Spinal cord (tissue), 10 donors: ENCODE results near the gene PLCH1. TPM values are rescaled to one million over a fixed set of nuclear protein-coding genes. Genes with fewer than 3 reads are reported as not detected.

Source experiments
- DNase-seq, 6 donors: peaks; one replicate each; pipeline versions ENCODE4 v3.0.0 to v3.0.0-alpha.2; 2013 to 2015; ENCODE audit warnings: low spot score in 6 of 6, low read depth in 4 of 6
- H3K27ac ChIP-seq: one replicate; pipeline ENCODE4 v1.5.1; 2013; ENCODE audit warnings: low read depth, low read length, control low read depth
- H3K27me3 ChIP-seq: one replicate; pipeline ENCODE4 v1.6.1; 2013; ENCODE audit warnings: low read length; ENCODE audit not compliant: control insufficient read depth, insufficient read depth
- H3K36me3 ChIP-seq: one replicate; pipeline ENCODE4 v1.6.1; 2013; ENCODE audit warnings: low read length; ENCODE audit not compliant: control insufficient read depth, insufficient read depth
- H3K4me1 ChIP-seq: one replicate; pipeline ENCODE4 v1.6.1; 2013; ENCODE audit warnings: low read length; ENCODE audit not compliant: control insufficient read depth, insufficient read depth
- H3K4me3 ChIP-seq: one replicate; pipeline ENCODE4 v1.5.1; 2013; ENCODE audit warnings: low read depth, low read length, control low read depth
- H3K9me3 ChIP-seq: one replicate; pipeline ENCODE4 v1.6.1; 2013; ENCODE audit warnings: low read length; ENCODE audit not compliant: control insufficient read depth, insufficient read depth
- WGBS: methylation state at CpG from one replicate; pipeline ENCODE4 v1.1.5; 2013; ENCODE audit warnings: missing lambda C conversion rate; ENCODE audit not compliant: insufficient coverage; 5-methylcytosine and 5-hydroxymethylcytosine counted together
- polyA plus RNA-seq, 2 donors: library from polyadenylated mRNA; unstranded; fragments of 120-200 nt; gene quantifications; one replicate each; pipeline ENCODE4 v1.2.1, GENCODE V29; 2013; ENCODE audit not compliant: insufficient read length in 2 of 2
- total RNA-seq, 2 donors: library from RNA; depleted of rRNA in 1 of 2; stranded (reverse); fragments of 120-200 nt in 1 of 2; fragments of >200 nt in 1 of 2; gene quantifications; one replicate each; pipeline versions ENCODE4 v1.2.3 to v1.2.4, GENCODE V29; 2013 to 2014
- donor health status: healthy.

PLCH1 gene
- total and polyA plus RNA-seq, 4 donors = 10.2 to 20.6 (median 12.9) TPM

DNA sequence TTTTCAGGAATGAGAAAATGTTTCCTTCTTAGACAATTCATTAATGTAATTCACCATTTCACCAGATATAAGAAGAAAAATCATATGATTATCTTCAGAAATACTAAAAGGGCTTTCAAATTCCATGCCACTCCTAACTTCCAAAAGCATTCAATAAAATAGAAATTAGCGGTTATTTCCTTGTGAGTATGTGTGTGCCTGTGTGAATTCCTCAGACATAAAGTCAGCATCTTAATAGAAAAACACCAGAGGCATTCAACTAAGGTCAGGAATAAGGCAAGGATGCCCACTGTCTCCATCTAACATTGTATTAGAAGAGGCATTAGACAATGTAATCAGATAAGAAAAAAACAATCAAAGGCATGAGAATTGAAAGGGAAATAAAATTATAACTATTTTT lies 88.4 kb downstream of the PLCH1 start:
- DNase-seq = no peak

DNA sequence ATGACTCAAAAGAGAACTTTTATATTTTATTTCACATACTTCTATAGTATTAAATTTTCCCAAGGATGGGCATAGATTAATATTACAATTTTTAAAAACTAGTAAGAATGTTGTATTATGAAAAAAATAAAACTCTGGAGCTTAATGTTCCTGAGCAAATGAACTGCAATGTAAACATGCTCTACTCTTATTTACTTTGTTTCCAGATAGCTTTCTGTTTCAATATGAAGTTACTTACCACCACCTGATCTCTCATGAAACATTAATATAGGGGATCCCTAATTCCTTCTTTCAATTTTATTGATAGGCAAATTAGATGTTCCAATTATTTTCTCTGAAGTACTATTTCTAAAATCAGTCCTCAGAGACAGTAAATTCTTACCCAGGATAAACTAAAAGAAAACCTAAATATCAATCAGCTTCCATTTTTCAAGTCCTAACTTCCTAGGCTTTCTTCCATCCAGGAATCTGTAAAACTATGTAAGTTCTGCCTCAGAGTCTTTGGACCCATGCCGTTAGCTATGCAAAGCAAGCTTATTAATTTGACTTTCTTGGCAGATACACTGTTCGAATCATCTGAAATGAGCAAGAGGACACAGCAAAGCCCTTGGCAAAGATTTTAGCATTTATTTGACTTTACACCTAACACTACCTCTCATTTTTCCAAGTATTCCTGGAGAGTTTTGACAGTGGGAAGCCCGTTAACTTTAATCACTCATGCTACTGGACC lies 93.2 kb downstream of the PLCH1 start:
- no peaks in the 10 kb centered on the region for H3K27me3 ChIP-seq
- WGBS = 44% methylated on average over 3 of the region's 3 CpGs
- H3K4me1 ChIP-seq = no peaks in the 10 kb centered on the region
- peak in 2 of 6 donors; percentile 11 to 32 for DNase-seq
- H3K36me3 ChIP-seq = no peaks in the 10 kb centered on the region
- no peak overlapping the region for H3K27ac ChIP-seq
- no peaks in the 10 kb centered on the region for H3K9me3 ChIP-seq
- H3K4me3 ChIP-seq = no peak overlapping the region

More for the DNA sequence above, 88.4 kb downstream of the PLCH1 start:
- no CpG with 5 or more reads among the region's 1 CpG for WGBS
- no peaks in the 10 kb centered on the region for H3K27me3 ChIP-seq
- H3K4me1 ChIP-seq = no peaks in the 10 kb centered on the region
- H3K36me3 ChIP-seq = no peaks in the 10 kb centered on the region
- no peaks in the 10 kb centered on the region for H3K9me3 ChIP-seq
- no peak overlapping the region for H3K27ac ChIP-seq
- H3K4me3 ChIP-seq = no peak overlapping the region

DNA sequence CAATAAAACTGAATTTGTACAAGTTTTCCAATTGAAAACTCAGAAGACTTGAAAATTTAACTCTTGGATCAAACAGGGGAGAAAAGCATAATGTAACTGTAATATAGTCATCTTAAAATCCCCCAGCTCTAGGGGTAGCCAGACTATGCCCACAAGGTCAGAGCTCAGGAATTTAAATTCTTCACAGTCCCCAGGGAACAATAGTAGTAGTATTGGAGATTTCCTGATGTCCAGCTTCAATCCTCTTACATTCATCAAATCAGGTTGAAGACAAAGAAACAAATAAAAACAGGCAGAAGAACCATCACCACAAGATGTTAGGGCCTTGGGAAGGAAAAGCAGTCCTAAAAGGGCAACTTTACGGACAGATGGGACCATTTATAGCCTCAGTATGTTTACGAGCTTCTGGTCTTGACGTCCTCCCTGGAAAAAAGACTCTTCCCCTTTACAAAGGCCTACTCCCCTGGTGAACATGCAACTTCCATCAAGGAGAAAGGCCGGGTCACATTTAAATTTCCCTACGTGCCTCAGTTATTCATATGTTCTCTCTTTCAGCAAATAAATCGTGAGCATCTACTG lies 96.8 kb downstream of the PLCH1 start:
- H3K4me3 ChIP-seq = no peak overlapping the region
- H3K9me3 ChIP-seq = no peaks in the 10 kb centered on the region
- no peak overlapping the region for H3K27ac ChIP-seq
- no peaks in the 10 kb centered on the region for H3K4me1 ChIP-seq
- WGBS = 60% methylated on average over 2 of the region's 6 CpGs
- DNase-seq = no peak
- H3K27me3 ChIP-seq = no peaks in the 10 kb centered on the region
- H3K36me3 ChIP-seq = no peaks in the 10 kb centered on the region

DNA sequence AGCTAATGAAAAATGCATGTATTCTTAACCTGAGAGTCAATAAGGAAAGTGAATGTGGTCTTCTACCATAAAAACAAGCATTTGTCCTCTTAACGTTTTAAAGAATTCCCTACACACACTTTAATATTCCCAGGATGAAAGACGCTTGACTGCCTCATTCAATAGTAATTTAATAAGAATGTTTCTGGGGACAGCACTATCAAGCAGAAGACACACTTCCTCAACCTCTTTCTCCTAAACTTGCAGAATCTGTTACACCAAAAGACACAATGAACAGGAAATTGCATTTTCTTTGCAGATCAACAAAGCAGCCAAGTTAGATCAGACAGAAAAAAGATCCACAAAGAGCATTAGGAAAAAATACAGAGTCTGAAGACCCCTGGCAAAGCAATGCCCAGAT lies 97.7 kb downstream of the PLCH1 start:
- H3K9me3 ChIP-seq = no peaks in the 10 kb centered on the region
- no peaks in the 10 kb centered on the region for H3K4me1 ChIP-seq
- no peak for DNase-seq
- WGBS = no CpG with 5 or more reads among the region's 2 CpGs
- no peaks in the 10 kb centered on the region for H3K36me3 ChIP-seq
- no peak overlapping the region for H3K4me3 ChIP-seq
- no peaks in the 10 kb centered on the region for H3K27me3 ChIP-seq
- no peak overlapping the region for H3K27ac ChIP-seq

DNA sequence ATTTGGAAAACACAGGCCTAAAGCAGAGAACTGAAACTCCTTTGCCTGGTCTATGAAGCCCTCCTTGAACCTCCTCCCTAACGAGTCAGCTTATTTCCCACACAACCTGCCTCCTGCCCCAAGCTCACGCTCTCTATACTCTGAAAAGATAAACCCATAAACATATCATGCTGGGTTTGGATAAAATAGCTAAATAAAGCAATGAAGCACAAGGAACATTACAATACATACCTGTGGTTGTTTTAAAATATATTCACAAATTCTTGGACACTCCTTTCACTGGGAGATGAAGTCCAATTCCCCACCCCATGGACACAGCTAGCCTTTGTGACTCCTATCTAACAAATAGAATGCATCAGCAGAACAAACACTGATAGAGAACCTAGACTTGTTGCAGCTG lies 98.2 kb downstream of the PLCH1 start:
- Histone ChIP-seq H3K4me3 (no peak overlapping the region), H3K4me1 (no peaks in the 10 kb centered on the region), H3K27me3 (no peaks in the 10 kb centered on the region), H3K36me3 (no peaks in the 10 kb centered on the region), H3K9me3 (no peaks in the 10 kb centered on the region), H3K27ac (no peak overlapping the region)
- DNase-seq = no peak
- WGBS = no CpG with 5 or more reads among the region's 2 CpGs

DNA sequence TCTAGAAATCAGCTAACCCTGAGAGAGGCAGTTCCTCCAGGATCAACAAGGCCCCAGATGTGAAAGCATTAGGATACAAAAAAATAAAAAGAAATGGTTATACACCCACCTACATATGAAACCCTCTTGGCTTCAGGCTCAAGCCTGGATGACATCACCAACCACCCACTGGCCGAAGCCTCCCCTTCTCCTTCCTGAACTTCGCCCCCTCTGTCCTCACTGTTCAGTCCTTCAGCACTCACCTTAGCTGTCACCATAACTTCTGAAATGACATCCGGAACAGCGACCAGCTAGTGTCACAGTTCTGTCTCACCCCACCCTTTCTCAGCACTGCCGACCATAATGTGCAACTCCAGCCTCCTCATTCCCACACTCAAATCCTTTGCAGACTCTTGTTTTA lies 98.7 kb downstream of the PLCH1 start:
- no peaks in the 10 kb centered on the region for H3K4me1 ChIP-seq
- no peaks in the 10 kb centered on the region for H3K36me3 ChIP-seq
- H3K9me3 ChIP-seq = no peaks in the 10 kb centered on the region
- 84% methylated on average over 4 of the region's 5 CpGs for WGBS
- H3K4me3 ChIP-seq = no peak overlapping the region
- DNase-seq = no peak
- H3K27me3 ChIP-seq = no peaks in the 10 kb centered on the region
- no peak overlapping the region for H3K27ac ChIP-seq

DNA sequence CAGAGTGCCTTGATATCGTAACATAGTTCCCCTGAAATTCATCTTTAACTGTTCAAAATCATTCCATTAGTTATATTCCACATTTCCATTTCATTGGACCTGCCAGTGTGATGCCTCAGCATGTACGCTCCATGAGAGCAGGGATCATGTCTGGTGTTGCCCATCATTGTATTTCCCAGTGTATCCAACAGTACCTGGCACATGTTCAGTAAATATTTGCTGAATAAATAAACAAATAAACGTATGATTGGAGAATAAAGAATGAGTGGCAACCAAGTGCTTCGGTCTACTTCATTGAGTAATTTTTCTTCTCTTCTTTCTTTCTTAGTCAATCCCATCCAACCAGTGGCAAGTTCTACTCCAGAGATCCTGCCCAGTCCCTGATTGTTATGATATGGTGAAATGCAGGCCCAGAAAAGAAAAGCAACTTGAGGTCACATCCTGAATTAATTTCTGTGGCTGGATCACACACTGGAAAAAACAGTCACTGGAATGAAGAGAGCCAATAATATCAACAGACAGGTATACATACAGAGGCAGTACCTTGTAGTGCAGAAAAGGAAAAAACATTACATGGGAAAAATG lies 101.2 kb downstream of the PLCH1 start:
- DNase-seq = no peak
- Histone ChIP-seq H3K36me3 (no peaks in the 10 kb centered on the region), H3K4me1 (no peaks in the 10 kb centered on the region), H3K4me3 (no peak overlapping the region), H3K27me3 (no peaks in the 10 kb centered on the region), H3K27ac (no peak overlapping the region), H3K9me3 (no peaks in the 10 kb centered on the region)
- 100% methylated on average over 1 of the region's 4 CpGs for WGBS

DNA sequence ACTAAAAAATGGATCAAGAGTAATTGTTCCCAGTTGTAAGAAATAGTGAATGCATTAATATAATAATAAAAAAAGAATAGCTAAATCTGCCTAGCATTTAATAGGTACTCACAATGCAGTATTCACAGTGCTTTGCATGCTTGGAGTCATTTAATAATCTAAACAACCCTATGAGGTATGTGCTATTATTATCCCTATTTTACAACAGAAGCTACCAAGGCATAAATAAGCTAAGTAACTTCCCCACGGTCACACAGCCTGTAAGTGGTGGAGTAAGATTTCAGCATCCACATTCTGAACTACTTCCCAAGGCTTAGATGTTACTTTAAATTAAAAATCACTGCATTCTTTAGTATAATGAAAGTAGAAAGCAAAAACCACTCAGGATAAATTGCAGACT lies 102.9 kb downstream of the PLCH1 start:
- peak in 1 of 6 donors; percentile 58 for DNase-seq
- Histone ChIP-seq H3K4me1 (no peaks in the 10 kb centered on the region), H3K27ac (no peak overlapping the region), H3K27me3 (no peaks in the 10 kb centered on the region), H3K9me3 (no peaks in the 10 kb centered on the region), H3K4me3 (no peak overlapping the region), H3K36me3 (no peaks in the 10 kb centered on the region)
- WGBS = no CpG with 5 or more reads among the region's 1 CpG

DNA sequence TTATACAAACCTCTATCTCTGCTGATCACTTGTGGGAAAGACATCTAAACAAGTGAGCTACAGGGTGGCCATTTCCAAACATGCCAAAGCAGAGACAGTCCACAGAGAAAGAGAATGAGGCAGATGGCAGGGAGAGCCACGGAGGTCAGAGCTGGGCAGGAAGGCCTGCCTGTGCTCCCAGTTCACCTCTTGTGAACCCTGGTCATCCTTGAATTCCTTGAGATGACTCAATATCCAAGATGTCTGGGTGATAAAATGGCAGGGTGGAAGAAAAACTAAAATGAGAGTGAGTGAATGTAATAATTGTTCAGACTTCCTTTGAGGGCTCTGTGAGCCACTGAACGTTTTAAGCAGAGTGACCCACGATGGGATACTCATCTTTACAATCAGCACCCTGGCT lies 104.8 kb downstream of the PLCH1 start:
- no peaks in the 10 kb centered on the region for H3K36me3 ChIP-seq

More for the DNA sequence above, 104.8 kb downstream of the PLCH1 start:
- DNase-seq = no peak
- Histone ChIP-seq H3K4me3 (no peak overlapping the region), H3K27me3 (no peaks in the 10 kb centered on the region), H3K4me1 (no peaks in the 10 kb centered on the region), H3K9me3 (no peaks in the 10 kb centered on the region), H3K27ac (no peak overlapping the region)
- WGBS = 95% methylated on average over 1 of the region's 3 CpGs
